ENCODE results near the gene SNAPC2. TPM values are rescaled to one million over a fixed set of nuclear protein-coding genes. Genes with fewer than 3 reads are reported as not detected.
"Not testable (repeated sequence)": the region's sequence is repeated elsewhere in the genome, so short reads cannot be mapped to it uniquely, and the experiment has no call there.

Gene SNAPC2
- total RNA-seq, 1 experiment from 2014 or later: 27.5 TPM

DNA sequence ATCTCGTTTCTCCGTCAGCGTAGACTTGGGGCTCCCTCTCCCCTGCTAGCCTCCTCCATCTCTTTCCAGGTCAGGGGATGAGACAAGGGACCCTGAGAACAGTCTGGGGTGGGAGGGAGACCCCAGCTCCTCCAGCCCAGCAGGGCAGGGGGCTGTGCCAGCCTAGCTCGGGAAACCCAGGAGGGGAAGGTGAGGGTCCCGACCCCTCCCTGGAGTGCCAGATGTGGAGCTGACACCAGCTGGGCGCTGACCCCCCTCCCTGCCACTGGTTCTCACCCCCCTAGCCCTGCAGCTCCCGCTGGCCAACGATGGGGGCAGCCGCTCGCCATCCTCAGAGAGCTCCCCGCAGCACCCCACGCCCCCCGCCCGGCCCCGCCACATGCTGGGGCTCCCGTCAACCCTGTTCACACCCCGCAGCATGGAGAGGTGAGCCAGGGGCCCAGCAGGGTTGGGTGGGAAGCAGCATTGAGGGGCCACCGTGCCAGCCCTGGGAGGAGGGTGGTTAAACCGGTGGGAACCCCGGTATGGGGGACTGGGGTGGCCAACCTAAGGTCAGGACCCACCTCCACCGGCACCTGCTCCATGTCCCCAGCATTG, 10.6 kb upstream of the SNAPC2 start:
- DNase-seq (ENCODE audit: low read depth): no peak

DNA sequence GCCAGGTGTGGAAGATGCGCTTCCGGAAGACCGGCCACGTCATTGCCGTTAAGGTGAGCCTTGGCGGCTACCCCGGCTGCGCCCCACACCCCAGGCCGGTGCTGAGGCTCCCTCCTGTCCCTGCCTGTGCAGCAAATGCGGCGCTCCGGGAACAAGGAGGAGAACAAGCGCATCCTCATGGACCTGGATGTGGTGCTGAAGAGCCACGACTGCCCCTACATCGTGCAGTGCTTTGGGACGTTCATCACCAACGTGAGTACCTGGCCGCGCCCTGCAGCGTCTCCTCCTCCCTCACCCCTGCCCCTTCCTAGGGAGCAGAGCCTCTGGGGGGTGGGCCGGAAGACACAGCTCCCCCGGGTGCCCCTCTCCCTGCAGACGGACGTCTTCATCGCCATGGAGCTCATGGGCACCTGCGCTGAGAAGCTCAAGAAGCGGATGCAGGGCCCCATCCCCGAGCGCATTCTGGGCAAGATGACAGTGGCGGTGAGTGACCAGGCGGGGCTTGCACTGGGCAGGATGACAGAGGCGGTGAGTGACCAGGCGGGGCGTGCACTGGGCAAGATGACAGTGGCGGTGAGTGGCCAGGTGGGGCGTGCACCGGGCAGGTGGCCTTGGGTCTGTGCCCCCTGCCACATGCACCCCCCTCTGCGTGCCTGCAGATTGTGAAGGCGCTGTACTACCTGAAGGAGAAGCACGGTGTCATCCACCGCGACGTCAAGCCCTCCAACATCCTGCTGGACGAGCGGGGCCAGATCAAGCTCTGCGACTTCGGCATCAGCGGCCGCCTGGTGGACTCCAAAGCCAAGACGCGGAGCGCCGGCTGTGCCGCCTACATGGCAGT, 9.6 kb upstream of the SNAPC2 start:
- no peak for DNase-seq (ENCODE audit: low read depth)

DNA sequence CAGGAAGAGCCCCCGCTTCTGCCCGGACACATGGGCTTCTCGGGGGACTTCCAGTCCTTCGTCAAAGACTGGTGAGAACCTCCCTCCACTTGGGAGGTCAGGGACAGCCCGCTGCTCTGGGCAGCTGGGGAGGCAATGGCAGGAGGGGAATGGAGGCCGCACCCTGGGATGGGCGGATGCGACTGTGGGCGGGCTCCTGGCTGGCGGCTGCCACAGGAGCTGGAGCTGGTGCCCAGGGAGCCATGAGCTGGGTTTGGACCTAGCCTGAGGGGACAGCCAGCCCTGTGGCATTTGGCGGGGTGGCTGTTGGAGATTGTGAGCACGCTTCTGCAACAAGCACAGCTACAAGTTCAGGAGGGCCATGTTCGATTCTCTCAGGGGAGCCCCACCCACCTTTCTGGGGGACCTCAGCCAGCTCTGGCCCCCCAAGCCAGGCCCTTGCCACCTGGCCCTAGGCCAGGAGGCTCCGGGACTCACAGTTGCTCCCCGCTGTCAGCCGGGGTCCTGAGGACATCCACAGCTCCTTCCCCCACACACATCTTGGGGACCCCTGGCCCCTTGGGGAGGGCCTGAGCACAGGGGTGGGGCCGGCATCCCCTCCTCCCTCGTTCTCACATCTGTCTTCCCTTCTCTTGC, 8.5 kb upstream of the SNAPC2 start:
- DNase-seq (ENCODE audit: low read depth): no peak

DNA sequence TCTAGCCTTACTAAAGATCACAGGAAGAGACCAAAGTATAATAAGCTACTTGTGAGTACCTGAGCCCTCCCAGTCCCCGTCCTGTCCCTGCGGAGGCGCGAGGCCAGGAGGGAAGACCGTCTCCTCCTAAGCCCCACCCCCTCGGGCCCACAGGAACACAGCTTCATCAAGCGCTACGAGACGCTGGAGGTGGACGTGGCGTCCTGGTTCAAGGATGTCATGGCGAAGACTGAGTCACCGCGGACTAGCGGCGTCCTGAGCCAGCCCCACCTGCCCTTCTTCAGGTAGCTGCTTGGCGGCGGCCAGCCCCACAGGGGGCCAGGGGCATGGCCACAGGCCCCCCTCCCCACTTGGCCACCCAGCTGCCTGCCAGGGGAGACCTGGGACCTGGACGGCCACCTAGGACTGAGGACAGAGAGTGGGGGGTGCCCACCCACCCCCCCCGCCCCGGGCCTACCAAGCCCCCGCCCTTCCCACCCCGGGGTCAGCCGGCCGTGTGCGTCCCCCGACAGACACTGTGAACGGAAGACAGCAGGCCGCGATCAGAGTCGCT, 7.9 kb upstream of the SNAPC2 start:
- no peak for DNase-seq (ENCODE audit: low read depth)

DNA sequence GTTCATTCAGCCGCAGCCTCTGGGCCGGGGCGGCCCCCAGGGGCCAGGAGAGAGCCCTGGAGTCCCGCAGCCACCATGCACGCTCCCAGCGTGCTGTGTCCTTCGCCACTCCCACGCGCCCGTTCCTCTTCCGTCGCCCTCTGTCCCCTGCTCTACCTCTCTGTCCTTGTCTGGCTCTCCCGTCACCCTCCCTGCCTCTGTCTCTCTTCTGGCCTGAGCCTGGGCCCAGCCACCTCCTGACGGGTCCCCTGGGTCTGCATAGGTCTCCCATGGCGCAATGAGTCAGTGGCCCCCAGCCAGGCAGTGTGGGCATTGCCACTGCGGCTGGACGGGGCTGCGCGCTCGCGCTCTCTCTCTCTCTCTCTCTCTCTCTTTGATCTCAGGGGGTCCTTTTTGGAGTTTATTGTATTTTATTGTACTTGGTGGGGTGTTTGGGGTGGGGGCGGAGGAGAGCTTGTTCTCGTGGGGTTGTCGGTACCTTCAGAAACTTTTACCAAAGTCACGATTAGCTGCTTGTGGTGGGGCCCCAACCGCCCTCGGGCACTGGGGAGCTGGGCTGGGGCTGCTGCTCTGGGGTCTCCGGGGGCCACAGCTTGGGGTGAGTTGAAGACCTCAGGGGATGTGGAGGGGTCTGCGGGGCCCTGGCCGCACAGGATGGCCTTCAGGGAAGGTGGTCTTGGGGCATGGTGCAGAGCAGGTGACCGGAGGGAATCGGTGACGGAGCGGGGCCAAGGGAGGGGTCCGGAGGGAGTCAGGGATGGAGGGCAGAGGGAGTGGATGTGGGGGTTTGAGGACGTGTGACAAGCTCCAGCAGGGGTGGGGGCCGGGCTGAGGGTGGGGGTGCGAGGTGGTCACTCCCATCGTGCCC, 7.2 kb upstream of the SNAPC2 start:
- DNase-seq (ENCODE audit: low read depth): no peak

DNA sequence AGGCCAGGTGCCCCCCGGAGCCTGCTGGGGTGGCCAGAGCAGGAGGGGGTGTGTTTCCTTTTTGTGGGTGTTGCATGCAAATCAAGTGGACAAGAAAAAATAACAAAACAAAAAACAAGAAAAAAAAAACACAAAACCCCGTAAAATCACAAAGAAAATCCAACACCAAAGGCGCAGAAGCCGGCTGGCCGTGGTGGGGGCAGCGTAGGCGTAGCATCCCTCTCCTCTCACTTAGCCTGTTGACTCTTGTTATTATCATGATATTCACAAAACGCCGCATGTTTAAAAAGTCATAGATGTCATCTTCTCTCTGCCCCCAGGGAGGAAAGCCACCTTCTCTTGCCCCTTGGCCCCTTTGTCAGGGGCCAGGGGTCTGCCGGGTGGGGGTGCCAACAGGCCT, 6.5 kb upstream of the SNAPC2 start:
- DNase-seq (ENCODE audit: low read depth): no peak

DNA sequence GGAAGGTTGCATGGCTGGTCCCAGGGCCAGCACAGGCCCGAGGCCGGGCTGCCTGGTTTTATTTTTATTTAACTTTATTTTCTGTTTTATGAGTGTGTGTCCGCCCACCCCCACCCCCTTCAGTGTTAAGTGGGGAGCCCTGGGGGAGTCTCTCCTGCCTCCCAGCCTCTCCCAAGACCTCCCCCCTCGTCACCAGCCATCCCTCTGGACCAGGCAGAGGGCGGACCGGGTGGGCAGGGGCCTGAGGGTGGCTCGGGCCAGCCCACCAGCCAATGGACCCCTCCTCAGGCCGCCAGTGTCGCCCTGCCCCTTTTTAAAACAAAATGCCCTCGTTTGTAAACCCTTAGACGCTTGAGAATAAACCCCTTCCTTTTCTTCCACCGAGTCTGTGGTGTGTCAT, 6.0 kb upstream of the SNAPC2 start:
- no peak for DNase-seq (ENCODE audit: low read depth)

DNA sequence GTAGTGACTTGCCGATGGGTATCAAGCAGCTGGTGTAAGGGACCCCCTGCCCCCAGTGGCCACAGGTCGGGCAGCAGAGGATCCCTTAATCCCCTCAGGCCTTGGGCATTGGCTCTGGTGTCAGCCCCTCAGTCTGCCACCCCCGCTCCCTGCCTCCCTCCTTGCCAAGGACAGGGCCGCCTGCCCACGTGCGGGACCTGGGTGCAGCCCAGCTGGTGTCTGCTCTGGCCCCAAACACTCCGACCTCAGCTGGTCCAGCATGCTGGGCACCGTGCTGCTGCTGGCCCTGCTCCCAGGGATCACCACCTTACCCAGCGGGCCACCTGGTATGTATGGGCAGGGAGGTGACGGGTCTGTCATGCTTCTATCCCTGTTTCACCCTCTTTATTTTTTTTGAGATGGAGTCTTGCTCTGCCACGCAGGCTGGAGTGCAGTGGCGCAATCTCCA, 5.5 kb upstream of the SNAPC2 start, which contains the start of gene TGFBR3L:
TSS of gene TGFBR3L (plus strand) at position 233 of the 448 bp plus-strand sequence.
- no peak for DNase-seq (ENCODE audit: low read depth)

DNA sequence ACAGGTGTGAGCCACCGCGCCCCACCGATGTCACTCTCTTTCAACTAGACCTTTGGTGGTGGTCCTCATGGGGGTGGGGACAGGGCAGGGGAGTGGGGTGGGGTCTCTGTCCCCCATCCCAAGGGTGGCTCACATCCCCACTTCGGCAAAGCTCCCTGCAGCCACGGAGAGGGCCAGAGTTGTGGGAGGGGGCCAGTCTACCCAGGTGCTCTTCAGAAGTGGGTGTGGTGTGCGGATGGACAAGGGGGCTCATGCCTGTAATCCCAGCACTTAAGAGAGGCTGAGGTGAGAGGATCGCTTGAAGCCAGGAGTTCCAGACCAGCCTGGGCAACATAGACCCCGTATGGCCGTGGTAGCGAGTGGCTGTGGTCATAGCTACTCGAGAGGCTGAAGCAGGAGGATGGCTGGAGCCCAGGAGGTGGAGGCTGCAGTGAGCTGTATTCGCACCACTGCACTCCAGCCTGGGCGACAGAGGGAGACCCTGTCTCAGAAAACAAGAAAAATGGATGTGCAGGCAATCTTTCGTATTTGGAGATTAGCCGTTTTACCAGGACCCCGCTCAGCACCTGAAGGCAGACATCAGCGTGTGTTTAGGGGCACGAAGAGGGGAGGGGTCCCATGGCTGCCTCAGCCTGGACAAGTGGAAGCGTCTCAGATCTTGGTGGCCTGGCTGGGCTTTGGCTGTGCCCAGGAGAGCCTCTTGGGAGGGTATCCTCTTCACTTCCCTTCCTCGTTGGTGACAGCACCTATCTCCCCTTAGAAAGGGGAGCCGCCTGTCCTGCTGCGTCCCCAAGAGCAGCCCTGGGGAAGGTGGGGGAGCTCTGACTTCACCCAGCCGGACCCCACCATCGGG, 4.7 kb upstream of the SNAPC2 start:
- no peak for DNase-seq (ENCODE audit: low read depth)

DNA sequence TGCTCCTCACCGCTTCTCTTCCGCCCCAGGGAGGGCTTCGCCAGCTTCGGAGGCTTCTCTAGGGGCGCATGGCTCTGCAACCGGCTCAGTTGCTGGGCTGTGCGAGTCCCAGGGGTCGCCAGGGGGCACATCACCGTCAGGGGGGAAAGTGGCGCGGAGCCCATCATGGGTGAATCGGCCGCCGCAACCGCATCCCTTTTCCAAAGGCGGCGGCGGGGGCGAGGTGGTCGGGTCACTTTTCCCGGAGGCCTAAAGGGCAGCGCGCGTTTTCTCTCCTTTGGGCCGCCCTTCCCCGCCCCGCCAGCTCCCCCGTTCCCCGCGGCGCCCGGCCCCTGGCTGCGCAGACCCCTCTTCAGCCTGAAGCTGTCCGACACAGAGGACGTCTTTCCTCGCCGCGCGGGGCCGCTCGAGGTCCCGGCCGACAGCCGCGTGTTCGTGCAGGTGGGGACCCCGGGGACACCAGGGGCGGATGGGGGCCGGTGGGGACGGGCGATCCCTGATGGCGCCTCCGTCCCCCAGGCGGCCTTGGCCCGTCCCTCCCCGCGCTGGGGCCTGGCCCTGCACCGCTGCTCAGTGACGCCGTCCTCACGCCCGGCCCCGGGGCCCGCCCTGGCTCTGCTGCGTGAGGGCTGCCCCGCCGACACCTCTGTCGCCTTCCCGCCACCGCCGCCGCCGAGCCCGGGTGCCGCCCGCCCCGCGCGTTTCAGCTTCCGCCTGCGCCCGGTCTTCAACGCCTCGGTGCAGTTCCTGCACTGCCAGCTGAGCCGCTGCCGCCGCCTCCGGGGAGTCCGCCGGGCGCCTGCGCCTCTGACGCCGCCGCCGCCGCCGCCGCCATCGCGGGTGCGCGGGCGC, 3.8 kb upstream of the SNAPC2 start:
- DNase-seq (ENCODE audit: low read depth): no peak

DNA sequence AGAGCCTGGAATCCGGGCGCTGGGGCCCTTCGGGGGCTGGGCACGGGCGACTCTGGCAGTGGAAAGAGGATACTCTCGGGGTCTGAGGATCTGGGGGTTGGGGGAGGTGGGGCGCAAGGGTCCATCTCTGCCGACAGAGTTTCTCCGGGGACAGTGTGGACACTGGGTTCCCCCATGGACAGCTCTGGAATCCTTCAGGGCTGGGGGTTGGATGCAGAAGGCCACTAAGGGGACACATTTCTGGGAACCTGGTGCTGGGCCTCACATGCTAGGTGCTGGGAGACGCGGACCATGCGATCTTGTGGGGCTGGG, 3.2 kb upstream of the SNAPC2 start:
- no peak for DNase-seq (ENCODE audit: low read depth)

DNA sequence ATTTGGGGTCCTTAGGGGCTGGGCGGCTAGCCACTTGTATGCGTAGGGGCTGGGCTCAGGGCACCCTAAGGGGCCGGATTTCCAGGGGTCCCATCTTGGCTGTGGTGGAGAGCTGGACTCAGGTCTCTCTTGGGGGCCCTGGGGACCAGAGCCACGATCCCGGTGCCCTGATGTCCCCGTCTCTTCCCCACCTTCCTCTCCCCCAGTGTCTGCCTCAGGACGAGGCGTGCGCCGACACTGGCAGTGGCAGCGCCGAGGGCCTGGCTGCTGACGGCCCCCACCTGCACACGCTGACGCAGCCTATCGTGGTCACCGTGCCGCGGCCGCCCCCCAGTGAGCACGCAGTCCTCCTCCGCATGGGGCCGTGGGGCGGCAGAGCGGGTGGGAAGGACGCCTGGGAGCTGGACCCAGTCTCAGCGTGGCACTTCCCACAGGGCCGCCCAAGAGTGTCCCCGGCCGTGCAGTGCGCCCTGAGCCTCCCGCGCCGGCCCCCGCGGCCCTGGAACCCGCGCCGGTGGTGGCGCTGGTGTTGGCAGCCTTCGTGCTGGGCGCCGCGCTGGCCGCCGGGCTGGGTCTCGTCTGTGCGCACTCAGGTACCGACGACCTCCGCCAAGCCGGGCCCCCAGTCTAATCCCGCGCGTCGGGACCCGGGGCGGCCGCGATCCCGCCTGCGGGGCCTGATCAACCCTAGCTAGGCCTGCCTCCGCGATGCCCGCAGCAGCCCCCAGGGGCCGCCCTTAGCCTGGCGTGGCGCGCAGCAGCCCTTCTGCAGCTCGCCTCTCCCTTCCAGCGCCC, 2.7 kb upstream of the SNAPC2 start:
- DNase-seq (ENCODE audit: low read depth): no peak

DNA sequence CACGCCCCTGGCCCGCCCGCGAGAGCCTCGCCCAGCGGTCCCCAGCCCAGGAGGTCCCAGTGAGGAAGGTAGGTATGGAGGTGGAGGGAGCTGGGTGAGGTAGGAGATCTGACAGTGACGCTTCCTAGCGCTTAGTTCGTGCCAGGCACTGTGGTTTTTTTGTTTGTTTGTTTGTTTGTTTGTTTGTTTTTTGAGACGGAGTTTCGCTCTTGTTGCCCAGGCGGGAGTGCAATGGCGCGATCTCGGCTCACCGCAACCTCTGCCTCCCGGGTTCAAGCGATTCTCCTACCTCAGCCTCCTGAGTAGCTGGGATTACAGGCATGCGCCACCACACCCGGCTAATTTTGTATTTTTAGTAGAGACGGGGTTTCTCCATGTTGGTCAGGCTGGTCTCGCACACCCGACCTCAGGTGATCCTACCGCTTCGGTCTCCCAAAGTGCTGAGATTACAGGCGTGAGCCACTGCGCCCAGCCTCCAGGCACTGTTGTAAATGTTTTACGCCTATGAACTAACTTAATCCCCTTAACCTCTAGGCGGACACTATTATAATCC, 2.0 kb upstream of the SNAPC2 start:
- not testable (repeated sequence) for DNase-seq (ENCODE audit: low read depth)

DNA sequence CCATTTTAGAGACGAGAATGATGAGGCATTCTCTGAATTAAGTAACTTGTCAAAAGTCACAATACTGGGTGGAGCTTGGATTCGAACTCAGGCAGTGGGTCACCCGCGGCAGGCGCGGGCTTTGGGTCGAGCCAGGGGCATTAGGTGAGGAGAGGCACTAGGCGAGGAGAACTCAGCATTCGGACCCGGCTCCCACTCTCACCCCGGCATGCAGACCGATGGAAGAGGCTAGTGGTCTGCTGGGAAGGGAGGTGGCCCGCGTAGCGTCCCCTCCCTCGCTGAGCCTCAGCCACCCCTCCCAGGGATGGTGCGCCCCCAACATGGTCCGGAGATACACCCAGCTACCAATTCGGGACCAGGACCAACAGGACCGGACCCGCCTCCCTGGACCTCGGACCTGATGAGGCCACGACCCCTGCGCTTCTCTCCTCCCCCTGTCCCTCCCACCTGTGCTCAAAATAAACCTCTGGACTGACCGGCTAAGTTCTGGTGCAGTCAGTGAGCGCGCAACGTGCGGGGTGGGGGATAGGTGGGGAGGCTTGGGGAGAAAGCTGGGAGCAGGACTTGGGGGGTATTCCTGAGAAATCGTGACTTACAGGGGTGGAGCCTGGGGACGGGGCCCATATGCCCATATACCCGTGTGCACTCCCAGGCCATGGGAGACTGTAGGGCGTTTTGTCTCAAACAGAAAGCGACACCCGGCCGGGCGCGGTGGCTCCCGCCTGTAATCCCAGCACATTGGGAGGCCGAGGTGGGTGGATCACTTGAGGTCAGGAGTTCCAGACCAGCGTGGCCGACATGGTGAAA, 1.3 kb upstream of the SNAPC2 start:
- no peak for DNase-seq (ENCODE audit: low read depth)

DNA sequence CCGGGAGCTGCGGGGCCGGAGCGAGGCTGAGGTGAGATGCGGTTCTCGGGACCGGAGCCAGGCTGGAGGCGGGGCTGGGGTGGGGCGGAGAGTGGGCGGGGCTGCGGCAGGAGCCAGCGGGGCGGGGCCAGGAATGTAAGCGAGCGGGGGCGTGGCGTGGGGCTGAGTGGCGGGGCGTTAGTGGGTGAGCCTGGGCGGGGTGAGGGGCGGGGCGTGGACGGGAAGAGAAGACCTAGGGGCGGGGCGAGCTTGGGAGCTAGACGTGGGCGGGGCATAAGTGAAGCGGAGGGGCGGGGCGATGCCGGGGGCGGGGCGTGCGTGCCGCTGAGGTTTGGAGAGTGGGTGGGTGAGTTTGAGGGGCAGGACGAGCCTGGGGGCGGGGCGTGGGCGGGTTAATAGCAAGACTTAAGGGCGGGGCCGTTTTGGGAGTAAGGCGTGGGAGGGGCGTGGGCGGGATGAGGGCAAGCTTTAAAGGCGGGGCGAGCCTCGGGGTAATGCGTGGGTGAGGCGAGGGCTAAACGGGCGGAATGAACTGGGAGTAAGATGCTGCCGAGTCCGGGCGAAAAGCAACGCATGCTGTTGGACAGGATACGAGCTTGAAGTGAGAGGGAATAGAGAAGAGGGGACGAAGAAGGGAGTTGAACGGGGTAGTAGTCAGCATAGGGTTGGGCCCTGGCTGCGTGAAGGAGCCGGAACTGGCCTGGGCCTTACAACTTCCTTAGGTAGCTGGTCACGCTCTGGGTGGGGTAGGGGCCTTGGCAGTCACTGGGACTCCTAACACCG, 572 bp downstream of the SNAPC2 start:
- peak; percentile 96 for DNase-seq (ENCODE audit: low read depth)

DNA sequence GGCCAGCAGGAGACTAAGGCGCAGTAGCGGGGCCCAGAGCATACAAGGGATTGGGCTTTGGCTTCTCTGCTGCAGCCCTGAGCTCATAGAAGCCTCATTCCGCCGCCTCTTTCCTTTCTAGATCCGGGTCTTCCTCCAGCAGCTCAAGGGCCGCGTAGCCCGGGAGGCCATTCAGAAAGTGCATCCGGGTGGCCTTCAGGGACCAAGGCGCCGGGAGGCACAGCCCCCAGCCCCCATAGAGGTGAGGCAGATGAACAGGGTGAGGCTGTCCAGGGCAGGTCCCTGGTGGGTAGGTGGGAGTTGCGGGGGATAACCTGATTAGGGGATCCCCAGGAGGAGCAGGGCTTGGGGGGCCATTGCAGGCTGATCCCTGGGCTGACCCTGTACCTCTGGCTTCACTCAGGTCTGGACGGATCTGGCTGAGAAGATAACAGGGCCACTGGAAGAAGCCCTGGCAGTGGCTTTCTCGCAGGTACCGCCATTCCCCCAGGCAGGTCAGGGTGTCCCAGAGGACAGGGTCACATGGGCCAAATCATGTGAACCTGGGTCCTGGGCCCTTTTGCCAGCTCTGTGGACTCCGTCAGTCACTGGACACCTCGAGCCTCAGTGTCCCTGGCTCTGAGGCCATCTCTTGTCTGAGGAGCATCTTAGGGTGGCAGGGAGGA, 1.3 kb downstream of the SNAPC2 start:
- DNase-seq (ENCODE audit: low read depth): no peak
